LNCaP clone FGC (cell line): Measurements from ENCODE around the gene PATJ.

ENCODE experiments used
- DNase-seq: peaks from one replicate; pipeline ENCODE4 v3.0.0-alpha.2; 2011; ENCODE audit warnings: low read depth
- H3K4me3 ChIP-seq: 2 replicates; pipeline ENCODE4 v1.5.1; 2011; ENCODE audit warnings: mild to moderate bottlenecking, low read depth, low read length, control low read depth
- CTCF ChIP-seq: IDR thresholded peaks from 2 replicates; pipeline ENCODE4 v1.5.1; 2012; ENCODE audit warnings: mild to moderate bottlenecking; ENCODE audit not compliant: control insufficient read depth, insufficient read depth; ENCODE audit errors: extremely low read depth

PATJ gene

GRCh38 chr1:61742620-61743430, 545 bp downstream of the PATJ start:
- peak overlapping the region; percentile 73 for H3K4me3 ChIP-seq
- no peak for TF ChIP-seq CTCF
- no peak for DNase-seq

GRCh38 chr1:61743431-61743705, 1.1 kb downstream of the PATJ start:
- no peak for DNase-seq
- no peak for TF ChIP-seq CTCF
- H3K4me3 ChIP-seq = peak overlapping the region; percentile 73

GRCh38 chr1:61743716-61744580, 1.7 kb downstream of the PATJ start:
- H3K4me3 ChIP-seq = peak overlapping the region; percentile 73

GRCh38 chr1:61746813-61747212, 4.5 kb downstream of the PATJ start:
- TF ChIP-seq CTCF = no peak
- DNase-seq = no peak
- no peak overlapping the region for H3K4me3 ChIP-seq

More at GRCh38 chr1:61743716-61744580, 1.7 kb downstream of the PATJ start:
- no peak for TF ChIP-seq CTCF
- no peak for DNase-seq

- H3K4me3 ChIP-seq = no peak overlapping the region
- no peak for DNase-seq
- TF ChIP-seq CTCF = no peak
Observed at GRCh38 chr1:61748566-61748965, 6.3 kb downstream of the PATJ start.

GRCh38 chr1:61749574-61749973, 7.3 kb downstream of the PATJ start:
- H3K4me3 ChIP-seq = no peak overlapping the region
- no peak for TF ChIP-seq CTCF
- DNase-seq = no peak
